ENCODE measurements around the gene HARS1.

The HARS1 gene

DNA sequence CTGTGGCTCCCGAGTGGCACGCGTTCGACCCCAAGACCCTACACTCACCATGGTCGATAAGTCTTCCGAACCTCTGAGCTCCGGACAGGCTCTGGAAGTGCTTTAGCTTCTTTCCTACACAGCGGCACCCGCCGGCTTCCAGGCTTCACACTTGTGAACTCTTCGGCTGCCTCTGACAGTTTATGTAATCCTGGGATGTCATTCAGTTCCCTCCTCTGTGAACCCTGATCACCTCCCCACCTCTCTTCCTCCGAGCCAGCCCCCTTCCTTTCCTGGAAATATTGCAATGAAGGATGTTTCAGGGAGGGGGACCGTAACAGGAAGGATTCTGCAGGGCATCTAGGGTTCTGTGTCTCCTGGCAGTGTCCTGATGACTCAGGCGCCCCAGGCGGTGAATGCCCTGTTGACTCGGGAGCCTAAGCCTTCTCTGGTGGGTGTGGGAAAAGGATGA, 58.1 kb downstream of the HARS1 start, which contains the start of gene CD14:
Gene CD14 (minus strand): TSS at position 155 of the 451 bp plus-strand sequence. CDS start 104 bp downstream, at position 51.
- peaks cover 6% of the 10 kb centered on the region; the same call in 1 of the 2 replicates for H3K27me3 ChIP-seq (ENCODE audit: insufficient read depth, low read length)
- H3F3A ChIP-seq (ENCODE audit: insufficient read depth, low read length), result no peaks in the 10 kb centered on the region
- no peaks in the 10 kb centered on the region for H3K79me2 ChIP-seq (ENCODE audit: insufficient read depth, low read length)
- peaks cover 16% of the 10 kb centered on the region for H3K4me1 ChIP-seq (ENCODE audit: insufficient read depth, low read length, severe bottlenecking)
- H2AFZ ChIP-seq (ENCODE audit: low read length), result no peak within 1 kb of the TSS
- H3K9me3 ChIP-seq (ENCODE audit: low read length), result peaks cover 2% of the 10 kb centered on the region; the same call in 1 of the 2 replicates
- H4K20me1 ChIP-seq (ENCODE audit: insufficient read depth, low read length), result no peaks in the 10 kb centered on the region
- TF ChIP-seq, protein P1, sequence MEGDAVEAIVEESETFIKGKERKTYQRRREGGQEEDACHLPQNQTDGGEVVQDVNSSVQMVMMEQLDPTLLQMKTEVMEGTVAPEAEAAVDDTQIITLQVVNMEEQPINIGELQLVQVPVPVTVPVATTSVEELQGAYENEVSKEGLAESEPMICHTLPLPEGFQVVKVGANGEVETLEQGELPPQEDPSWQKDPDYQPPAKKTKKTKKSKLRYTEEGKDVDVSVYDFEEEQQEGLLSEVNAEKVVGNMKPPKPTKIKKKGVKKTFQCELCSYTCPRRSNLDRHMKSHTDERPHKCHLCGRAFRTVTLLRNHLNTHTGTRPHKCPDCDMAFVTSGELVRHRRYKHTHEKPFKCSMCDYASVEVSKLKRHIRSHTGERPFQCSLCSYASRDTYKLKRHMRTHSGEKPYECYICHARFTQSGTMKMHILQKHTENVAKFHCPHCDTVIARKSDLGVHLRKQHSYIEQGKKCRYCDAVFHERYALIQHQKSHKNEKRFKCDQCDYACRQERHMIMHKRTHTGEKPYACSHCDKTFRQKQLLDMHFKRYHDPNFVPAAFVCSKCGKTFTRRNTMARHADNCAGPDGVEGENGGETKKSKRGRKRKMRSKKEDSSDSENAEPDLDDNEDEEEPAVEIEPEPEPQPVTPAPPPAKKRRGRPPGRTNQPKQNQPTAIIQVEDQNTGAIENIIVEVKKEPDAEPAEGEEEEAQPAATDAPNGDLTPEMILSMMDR (IDR thresholded peaks at IDR 0.05; ENCODE audit: low read length), result no peak
- TF ChIP-seq EZH2 (IDR thresholded peaks at IDR 0.05; ENCODE audit: borderline replicate concordance, low read length), result no peak
- no peak within 1 kb of the TSS for H3K27ac ChIP-seq (ENCODE audit: low read depth, low read length, poor library complexity, severe bottlenecking)
- H3K4me2 ChIP-seq (ENCODE audit: low read length), result peak within 1 kb of the TSS; percentile 77
- no peaks in the 10 kb centered on the region for H3K36me3 ChIP-seq (ENCODE audit: insufficient read depth, low read length)
- H3K9ac ChIP-seq (ENCODE audit: low read length), result peak within 1 kb of the TSS; percentile 18; the same call in 1 of the 2 replicates
- H3K4me3 ChIP-seq (ENCODE audit: low read depth, low read length, poor library complexity, severe bottlenecking), result peak within 1 kb of the TSS; percentile 53
- H3K9me2 ChIP-seq (ENCODE audit: low read depth, low read length), result no peaks in the 10 kb centered on the region

- Histone ChIP-seq H3K4me3 (ENCODE audit: low read depth, low read length, poor library complexity, severe bottlenecking) (peak overlapping the region; percentile 53), H3K79me2 (ENCODE audit: insufficient read depth, low read length) (no peaks in the 10 kb centered on the region), H4K20me1 (ENCODE audit: insufficient read depth, low read length) (no peaks in the 10 kb centered on the region), H3F3A (ENCODE audit: insufficient read depth, low read length) (no peaks in the 10 kb centered on the region), H3K9me3 (ENCODE audit: low read length) (peaks cover 4% of the 10 kb centered on the region), H3K27me3 (ENCODE audit: insufficient read depth, low read length) (peaks cover 6% of the 10 kb centered on the region; the same call in 1 of the 2 replicates), H3K4me2 (ENCODE audit: low read length) (peak overlapping the region; percentile 77), H3K36me3 (ENCODE audit: insufficient read depth, low read length) (no peaks in the 10 kb centered on the region), H2AFZ (ENCODE audit: low read length) (no peak overlapping the region), H3K9ac (ENCODE audit: low read length) (peak overlapping the region; percentile 18; the same call in 1 of the 2 replicates), H3K27ac (ENCODE audit: low read depth, low read length, poor library complexity, severe bottlenecking) (no peak overlapping the region), H3K9me2 (ENCODE audit: low read depth, low read length) (no peaks in the 10 kb centered on the region), H3K4me1 (ENCODE audit: insufficient read depth, low read length, severe bottlenecking) (peaks cover 16% of the 10 kb centered on the region)
- TF ChIP-seq EZH2 (IDR thresholded peaks at IDR 0.05; ENCODE audit: borderline replicate concordance, low read length), result no peak
- TF ChIP-seq, protein P1 (IDR thresholded peaks at IDR 0.05; ENCODE audit: low read length), result no peak
Observed at GRCh38 chr5:140632366-140633020, 58.7 kb downstream of the HARS1 start.

DNA sequence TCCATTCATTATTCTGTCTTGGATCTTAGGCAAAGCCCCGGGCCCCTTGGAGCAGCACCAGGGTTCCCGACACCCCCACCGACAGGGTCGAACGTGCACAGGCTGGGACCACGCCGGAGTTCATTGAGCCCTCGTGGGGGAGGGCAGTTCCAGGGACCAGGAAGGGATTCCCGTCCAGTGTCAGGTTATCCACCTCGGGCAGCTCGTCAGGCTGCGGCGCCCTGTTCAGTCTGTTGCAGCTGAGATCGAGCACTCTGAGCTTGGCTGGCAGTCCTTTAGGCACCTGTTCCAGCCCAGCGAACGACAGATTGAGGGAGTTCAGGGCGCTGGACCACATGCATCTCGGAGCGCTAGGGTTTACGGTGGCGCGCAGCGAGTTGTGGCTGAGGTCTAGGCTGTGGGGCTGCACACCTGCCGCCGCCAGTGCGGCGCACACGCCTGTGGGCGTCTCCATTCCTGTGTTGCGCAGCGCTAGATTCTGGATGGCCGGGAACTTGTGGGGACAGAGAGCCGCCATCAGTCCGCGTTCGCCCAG, 59.3 kb downstream of the HARS1 start:
- H2AFZ ChIP-seq (ENCODE audit: low read length), result no peak overlapping the region
- peak overlapping the region; percentile 18; the same call in 1 of the 2 replicates for H3K9ac ChIP-seq (ENCODE audit: low read length)
- peaks cover 7% of the 10 kb centered on the region for H3K9me3 ChIP-seq (ENCODE audit: low read length)
- no peaks in the 10 kb centered on the region for H3K9me2 ChIP-seq (ENCODE audit: low read depth, low read length)
- no peaks in the 10 kb centered on the region for H3F3A ChIP-seq (ENCODE audit: insufficient read depth, low read length)
- H3K27me3 ChIP-seq (ENCODE audit: insufficient read depth, low read length), result peaks cover 6% of the 10 kb centered on the region; the same call in 1 of the 2 replicates
- TF ChIP-seq, protein P1 (IDR thresholded peaks at IDR 0.05; ENCODE audit: low read length), result no peak
- no peak for TF ChIP-seq EZH2 (IDR thresholded peaks at IDR 0.05; ENCODE audit: borderline replicate concordance, low read length)
- peak overlapping the region; percentile 77 for H3K4me2 ChIP-seq (ENCODE audit: low read length)
- H4K20me1 ChIP-seq (ENCODE audit: insufficient read depth, low read length), result no peaks in the 10 kb centered on the region
- no peaks in the 10 kb centered on the region for H3K79me2 ChIP-seq (ENCODE audit: insufficient read depth, low read length)
- H3K27ac ChIP-seq (ENCODE audit: low read depth, low read length, poor library complexity, severe bottlenecking), result no peak overlapping the region
- no peaks in the 10 kb centered on the region for H3K36me3 ChIP-seq (ENCODE audit: insufficient read depth, low read length)
- peaks cover 16% of the 10 kb centered on the region for H3K4me1 ChIP-seq (ENCODE audit: insufficient read depth, low read length, severe bottlenecking)
- peak overlapping the region; percentile 53 for H3K4me3 ChIP-seq (ENCODE audit: low read depth, low read length, poor library complexity, severe bottlenecking)
